Activated CD4-positive, alpha-beta T cell treated with anti-CD3 and anti-CD28 coated beads, Interleukin-2, amount 50 U/mL, for 4 hours (primary cell): ENCODE data around the gene OS9.
"Not testable (repeated sequence)": the region's sequence is repeated elsewhere in the genome, so short reads cannot be mapped to it uniquely, and the experiment has no call there.

Experiments
- DNase-seq, 2 experiments: peaks; one replicate each; pipeline ENCODE4 v3.0.0-alpha.2; 2020

Gene OS9, protein sequence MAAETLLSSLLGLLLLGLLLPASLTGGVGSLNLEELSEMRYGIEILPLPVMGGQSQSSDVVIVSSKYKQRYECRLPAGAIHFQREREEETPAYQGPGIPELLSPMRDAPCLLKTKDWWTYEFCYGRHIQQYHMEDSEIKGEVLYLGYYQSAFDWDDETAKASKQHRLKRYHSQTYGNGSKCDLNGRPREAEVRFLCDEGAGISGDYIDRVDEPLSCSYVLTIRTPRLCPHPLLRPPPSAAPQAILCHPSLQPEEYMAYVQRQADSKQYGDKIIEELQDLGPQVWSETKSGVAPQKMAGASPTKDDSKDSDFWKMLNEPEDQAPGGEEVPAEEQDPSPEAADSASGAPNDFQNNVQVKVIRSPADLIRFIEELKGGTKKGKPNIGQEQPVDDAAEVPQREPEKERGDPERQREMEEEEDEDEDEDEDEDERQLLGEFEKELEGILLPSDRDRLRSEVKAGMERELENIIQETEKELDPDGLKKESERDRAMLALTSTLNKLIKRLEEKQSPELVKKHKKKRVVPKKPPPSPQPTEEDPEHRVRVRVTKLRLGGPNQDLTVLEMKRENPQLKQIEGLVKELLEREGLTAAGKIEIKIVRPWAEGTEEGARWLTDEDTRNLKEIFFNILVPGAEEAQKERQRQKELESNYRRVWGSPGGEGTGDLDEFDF

DNA sequence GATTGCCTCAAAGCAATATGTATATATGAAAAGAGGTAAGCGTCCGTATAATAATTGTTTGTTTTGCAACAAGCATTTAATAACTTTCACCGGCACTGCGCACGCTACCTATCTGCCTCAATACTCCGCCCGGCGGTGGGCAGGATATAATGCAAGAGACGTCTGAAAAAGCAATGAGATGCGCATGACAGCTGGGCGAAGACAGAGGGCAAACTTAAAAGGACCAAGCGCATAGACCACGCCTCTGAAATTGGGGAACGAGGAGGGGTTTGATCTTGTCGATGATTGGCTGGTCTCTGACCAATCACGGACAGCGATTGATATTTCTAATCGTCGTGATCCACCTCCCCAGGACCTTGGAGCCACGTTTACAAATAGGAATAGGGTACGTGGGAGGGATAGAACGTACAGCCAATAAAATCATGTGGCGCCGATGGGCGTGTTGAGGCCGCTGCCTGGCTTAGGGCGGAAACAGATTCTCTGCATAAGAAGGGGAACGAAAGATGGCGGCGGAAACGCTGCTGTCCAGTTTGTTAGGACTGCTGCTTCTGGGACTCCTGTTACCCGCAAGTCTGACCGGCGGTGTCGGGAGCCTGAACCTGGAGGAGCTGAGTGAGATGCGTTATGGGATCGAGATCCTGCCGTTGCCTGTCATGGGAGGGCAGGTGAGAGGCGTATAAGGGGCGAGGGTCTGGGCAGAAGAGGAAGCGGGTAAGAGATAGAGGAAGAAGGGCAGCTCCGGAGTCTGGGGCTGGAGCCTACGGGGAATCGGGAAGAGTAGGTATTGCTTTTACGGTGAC, at the start of gene OS9:
Gene OS9 (plus strand): TSS at position 474 of the 800 bp plus-strand sequence. CDS start 30 bp downstream, at position 504.
- peak; percentile 92 to 94 for DNase-seq

GRCh38 chr12:57645990-57646658, 47.8 kb upstream of the OS9 start:
- DNase-seq: not testable (repeated sequence)

GRCh38 chr12:57646659-57647049, 47.3 kb upstream of the OS9 start:
- DNase-seq: not testable (repeated sequence)

- no peak for DNase-seq
Observed at GRCh38 chr12:57654042-57654441, 39.9 kb upstream of the OS9 start.

- DNase-seq: no peak
Observed at GRCh38 chr12:57655541-57656240, 38.2 kb upstream of the OS9 start.

GRCh38 chr12:57656408-57656807, 37.5 kb upstream of the OS9 start:
- DNase-seq: not testable (repeated sequence)

GRCh38 chr12:57657744-57658143, 36.2 kb upstream of the OS9 start:
- no peak for DNase-seq

DNA sequence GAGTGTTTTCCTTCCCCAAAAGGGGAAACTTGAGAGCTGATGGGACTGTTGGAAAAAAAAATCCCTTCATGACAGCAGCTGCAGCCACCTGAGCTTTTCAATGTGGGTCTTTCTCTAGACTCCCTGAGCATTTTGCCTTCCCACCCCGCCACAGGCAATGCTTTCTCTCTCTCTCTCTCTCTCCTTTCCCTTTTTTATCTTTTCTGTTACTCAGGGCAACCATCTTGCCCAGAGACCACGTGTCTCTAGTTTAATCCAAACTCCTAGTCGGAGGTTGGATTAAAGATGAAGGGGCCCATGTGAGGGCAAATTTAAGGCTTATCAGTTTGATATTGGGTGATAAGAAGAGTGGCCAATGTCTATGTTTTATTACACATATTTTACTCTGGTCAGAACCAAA, 35.0 kb upstream of the OS9 start:
- DNase-seq: no peak

DNA sequence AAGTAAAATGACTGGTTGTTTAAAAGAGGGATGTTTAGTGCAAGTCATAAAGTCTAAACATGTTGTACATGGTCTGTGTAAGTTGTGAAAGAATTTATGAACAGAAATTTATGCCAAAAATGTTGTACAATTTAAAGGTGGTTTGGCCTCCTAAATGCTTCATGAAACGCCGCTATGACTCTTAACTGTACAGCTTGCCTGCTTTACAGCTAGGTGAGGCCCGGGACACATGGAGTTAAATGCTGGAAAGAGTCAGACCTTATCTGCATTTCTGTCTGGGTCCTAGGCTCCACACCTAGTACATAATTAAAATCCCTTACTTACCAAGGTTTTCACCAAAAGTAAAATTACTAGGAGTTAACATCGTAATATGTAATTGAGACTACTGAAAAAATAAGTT, 32.6 kb upstream of the OS9 start:
- no peak for DNase-seq

DNA sequence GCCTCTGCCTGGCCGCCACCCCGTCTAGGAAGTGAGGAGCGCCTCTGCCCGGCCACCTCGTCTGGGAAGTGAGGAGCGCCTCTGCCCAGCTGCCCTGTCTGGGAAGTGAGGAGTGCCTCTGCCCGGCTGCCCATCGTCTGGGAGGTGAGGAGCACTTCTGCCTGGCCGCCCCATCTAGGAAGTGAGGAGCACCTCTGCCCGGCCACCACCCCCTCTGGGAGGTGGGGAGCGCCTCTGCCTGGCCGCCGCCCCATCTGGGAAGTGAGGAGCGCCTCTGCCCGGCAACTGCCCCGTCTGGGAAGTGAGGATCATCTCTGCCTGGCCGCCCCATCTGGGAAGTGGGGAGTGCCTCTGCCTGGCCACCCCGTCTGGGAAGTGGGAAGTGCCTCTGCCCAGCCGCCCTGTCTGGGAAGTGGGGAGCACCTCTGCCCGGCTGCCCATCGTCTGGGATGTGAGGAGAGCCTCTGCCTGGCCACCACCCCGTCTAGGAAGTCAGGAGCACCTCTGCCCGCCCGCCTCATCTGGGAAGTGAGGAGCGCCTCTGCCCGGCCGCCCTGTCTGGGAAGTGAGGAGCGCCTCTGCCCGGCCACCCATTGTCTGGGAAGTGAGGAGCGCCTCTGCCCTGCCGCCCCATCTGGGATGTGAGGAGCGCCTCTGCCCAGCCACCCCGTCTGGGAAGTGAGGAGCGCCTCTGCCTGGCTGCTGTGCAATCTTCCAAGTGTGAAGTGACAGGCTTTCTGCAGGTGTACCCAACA, 28.7 kb upstream of the OS9 start:
- DNase-seq: not testable (repeated sequence)

DNA sequence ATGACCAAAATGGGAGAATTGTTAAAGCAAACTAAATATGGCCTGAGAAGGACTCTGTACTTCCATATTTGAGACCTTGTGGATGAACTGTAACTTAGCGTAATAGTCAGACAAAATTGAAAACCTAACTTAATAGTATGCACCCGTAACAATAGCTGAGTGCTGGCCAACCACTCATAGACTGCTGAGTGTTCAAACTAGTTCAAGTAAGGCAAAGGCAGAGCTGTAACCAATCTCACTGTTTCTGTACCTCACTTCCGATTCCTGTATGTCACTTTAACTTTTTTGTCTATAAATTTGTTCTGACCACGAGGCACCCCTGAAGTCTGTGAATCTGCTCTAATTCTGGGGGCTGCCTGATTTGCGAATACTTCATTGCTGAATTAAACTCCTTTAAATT, 27.0 kb upstream of the OS9 start:
- DNase-seq: no peak

DNA sequence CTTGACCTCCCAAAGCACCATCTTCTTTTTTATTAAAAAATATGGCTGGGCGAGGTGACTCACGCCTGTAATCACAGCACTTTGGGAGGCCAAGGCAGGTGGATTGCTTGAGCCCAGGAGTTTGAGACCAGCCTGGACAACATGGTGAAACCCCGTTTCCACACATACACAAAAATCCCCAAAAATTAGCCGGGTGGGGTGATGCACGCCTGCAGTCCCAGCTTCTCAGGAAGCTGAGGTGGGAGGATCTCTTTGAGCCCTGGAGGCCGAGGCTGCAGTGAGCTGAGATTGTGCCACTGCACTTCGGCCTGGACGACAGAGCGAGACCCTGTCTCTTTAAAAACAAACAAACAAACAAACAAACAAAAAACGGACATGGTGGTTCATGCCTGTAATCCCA, 24.2 kb upstream of the OS9 start:
- not testable (repeated sequence) for DNase-seq

DNA sequence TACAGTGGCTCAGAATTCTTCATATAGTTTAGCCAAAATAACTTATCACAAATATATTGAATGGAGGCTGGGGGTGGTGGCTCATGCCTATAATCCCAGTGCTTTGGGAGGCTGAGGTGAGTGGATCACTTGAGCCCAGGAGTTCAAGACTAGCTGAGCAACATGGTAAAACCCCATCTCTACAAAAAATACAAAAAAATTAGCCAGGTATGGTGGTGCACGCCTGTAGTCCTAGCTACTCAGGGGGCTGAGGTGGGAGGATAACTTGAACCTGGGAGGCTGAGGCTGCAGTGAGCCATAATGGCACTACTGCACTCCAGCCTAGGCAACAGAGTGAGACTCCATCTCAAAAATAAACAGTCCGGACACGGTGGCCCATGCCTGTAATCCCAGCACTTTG, 22.1 kb upstream of the OS9 start:
- not testable (repeated sequence) for DNase-seq

DNA sequence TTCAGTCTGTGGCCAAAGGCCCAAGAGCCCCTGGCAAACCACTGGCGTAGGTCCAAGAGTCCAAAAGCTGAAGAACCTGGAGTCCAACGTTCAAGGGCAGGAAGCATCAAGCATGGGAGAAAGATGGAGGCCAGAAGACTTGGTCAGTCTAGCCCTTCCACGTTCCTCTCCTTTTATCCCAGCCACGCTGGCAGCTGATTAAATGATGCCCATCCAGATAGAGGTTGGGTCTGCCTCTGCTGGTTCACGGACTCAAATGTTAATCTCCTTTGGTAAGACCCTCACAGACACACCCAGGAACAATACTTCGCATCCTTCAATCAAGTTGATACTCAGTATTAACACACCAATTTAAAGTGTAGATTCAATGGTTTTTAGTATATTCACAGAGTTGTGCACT, 21.1 kb upstream of the OS9 start:
- no peak for DNase-seq

DNA sequence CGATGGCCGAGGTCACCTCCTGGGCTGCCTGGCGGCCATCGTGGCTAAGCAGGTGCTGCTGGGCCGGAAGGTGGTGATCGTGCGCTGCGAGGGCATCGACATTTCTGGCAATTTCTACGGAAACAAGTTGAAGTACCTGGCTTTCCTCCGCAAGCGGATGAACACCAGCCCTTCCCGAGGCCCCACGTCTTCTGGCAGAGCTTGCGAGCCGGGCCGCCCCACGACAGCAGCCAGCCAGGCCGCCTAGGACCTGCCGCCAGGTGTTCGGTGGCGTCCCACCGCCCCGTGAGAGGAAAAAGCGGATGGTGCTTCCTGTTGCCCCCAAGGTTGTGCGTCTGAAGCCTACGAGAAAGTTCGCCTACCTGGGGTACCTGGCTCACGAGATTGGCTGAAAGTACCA, 19.2 kb upstream of the OS9 start:
- no peak for DNase-seq

- not testable (repeated sequence) for DNase-seq
Observed at GRCh38 chr12:57677947-57678346, 16.0 kb upstream of the OS9 start.

DNA sequence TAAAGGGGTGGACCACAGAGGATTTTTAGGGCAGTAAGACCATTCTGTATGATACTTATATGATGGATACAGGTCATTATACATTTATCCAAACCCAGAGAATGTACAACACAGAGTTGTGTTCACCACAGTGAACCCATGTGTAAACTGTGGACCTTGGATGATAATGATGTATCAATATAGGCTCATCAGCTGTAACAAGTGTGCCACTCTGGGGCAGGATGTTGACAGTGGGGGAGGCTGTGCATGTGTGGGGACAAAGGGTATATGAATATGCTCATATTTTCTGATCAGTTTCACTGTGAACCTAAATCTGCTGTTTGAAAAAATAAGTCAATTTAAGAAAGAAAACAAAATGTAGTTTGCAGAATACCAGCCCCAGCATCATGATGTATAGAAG, 14.2 kb upstream of the OS9 start:
- DNase-seq: no peak

DNA sequence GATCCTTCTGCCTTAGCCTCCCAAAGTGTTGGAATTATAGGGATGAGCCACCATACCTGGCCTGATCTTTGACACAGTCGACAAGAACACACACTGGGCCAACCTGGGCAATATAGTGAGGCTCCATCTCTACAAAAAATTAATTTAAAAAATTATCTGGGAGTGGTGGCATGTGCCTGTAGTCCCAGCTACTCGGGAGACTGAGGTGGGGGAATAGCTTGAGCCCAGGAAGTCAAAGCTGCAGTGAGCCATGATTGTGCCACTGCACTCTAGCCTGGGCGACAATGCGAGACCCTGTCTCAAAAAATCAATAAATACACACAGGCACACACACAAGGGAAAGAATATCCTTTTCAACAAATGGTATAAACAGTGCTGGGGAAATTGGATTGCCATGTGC, 6.1 kb upstream of the OS9 start:
- no peak for DNase-seq

- no peak for DNase-seq
Observed at GRCh38 chr12:57688931-57689330, 5.0 kb upstream of the OS9 start.

- no peak for DNase-seq
Observed at GRCh38 chr12:57692500-57692899, 1.4 kb upstream of the OS9 start.

DNA sequence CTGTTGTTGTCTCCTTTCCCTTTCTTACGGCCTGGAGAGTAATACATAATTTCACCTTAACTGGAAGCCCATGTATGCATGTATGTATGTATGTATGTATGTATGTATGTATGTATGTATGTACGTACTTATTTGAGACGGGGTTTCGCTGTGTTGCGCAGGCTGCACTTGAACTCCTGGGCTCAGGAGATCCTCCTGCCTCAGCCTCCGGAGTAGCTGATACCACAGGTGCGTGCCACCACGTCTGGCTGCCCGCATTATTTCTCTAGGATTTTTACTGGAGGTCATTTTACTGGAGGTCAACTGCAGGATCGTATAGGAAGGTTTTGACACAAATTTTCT, 644 bp upstream of the OS9 start:
- DNase-seq: no peak
